ENCODE measurements around the gene MYBL2.

Gene MYBL2

DNA sequence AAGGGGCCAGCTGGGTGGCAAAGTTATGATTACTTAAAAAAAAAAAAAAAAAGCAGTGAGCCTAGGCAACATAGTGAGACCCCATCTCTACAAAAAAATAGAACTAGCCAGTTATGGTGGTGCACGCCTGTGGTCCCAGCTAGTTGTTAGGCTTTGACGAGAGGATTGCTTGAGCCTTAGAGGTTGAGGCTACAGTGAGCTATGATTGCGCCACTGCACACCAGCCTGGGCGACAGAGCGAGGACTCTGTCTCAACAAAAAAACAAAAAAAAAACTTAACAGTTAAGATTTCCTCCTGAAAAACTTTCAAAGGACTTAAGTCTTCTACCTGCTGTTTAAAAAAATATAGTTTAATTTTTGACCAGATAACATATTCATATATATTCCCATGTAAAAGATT lies 57.5 kb downstream of the MYBL2 start:
- no peak for DNase-seq

DNA sequence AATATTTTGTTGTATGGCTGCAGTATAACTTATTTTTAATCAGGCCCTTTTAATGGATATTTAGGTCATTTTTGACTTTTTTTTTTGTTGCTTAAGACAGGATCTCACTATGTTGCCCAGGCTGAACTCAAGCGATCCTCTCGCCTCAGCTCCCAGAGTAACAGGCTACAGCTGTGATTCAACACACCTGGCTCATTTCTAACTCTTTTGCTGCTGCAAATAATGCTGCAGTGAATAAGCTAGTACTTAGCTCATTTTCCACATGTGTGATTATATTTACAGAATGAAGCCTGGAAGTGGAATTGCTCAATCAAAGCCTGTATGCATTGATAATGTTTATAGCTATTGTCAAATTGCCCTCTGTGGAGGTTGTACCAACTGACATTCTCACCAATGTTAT lies 58.8 kb downstream of the MYBL2 start:
- DNase-seq = no peak

DNA sequence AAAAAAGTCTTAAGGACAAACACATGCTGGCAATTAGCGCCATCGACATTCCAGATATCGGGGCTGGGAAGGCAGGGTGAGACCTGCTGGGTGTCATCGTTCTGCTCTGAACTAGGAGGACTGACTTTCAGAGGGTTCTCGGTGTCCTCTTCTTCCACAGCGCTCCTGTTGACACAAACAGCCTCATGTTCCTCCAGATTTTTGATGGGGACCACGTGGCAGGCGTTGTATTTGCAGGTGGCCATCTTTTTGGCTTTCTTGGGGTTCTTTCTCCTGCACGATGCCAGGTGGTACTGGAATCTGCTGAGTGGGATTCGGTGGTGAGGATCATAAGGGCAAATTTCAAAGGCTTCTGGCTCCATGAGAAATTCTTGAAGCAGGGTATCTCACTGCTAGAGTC lies 59.4 kb downstream of the MYBL2 start:
- DNase-seq = no peak

DNA sequence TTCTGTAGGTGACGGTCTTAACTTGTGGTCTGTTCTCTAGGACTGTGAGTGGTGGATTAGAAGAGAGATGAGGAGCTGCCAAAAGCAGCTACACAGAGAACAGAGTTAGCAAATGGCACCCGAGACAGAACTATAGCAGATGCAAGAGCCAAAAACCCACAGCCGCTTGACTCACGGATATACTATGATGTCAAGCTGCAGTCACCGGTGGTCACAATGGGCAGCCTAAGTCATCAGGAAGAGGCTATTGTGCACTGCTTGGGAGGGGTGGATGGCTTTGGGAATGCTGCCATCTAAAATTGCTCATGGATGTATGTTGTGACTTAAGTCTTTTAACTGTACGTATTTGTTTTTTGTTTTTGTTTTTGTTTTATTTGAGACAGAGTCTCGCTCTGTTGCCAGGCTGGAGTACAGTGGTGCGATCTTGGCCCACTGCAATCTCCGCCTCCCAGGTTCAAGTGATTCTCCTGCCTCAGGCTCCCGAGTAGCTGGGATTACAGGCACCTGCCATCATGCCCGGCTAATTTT lies 60.0 kb downstream of the MYBL2 start, which contains the start of gene GTSF1L:
GTSF1L (minus strand) TSS at position 192 of the 528 bp plus-strand sequence. CDS start 308 bp downstream, outside the sequence.
- no peak for DNase-seq

DNA sequence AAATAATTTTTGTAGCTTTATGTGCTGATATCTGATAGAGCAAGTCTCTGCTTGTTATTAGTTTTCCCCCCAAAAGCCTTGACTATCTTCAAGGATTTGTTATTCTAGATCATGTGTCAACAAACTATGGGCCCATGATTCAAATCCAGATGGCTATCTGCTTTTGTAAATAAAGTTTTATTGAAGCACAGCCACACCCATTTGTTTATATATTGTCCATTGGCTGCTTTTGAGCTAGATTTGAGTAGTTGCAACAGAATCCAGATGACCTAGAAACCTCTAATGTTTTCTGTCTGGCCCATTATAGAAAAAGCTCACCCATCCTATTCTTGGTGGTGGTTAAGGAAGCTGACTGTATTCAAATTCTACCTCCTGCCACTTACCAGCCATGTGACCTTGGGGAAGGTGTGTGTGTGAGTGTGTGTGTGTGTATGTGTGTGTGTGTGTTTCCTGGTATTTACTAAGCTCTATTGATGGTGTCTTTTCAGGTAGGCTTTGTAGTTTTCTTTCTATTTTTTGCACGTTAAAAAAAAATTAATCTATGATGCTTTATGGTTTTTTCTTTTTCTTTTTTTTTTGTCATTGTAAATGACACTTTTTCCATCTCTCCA lies 61.2 kb downstream of the MYBL2 start:
- DNase-seq = peak; percentile 18

DNA sequence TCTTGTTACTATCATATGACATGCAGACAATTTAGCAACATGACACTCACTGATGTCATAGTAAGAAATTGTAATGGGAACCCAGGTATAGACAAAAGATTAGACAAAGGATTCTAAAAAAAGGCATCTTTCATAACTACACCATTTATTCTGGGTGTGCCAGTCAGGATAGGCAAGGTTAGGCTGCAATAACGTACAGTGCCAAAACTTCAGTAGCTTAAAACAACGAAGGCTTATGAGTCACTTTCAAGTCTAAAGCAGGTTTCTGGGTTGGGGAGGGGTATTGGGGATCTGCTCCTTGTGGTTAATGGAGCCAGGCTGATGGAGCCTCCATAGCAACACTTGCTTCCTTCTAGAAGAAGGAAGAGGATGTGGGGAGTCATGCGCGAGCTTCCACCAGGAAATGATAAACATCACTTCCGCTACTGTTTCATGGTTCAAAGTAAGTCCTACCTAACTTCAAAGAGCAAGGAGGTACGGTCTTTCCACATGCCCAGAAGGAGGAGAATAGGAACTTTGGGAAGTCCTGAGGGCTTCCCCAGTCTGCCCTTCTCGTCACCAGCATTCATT lies 61.9 kb downstream of the MYBL2 start:
- DNase-seq = no peak

DNA sequence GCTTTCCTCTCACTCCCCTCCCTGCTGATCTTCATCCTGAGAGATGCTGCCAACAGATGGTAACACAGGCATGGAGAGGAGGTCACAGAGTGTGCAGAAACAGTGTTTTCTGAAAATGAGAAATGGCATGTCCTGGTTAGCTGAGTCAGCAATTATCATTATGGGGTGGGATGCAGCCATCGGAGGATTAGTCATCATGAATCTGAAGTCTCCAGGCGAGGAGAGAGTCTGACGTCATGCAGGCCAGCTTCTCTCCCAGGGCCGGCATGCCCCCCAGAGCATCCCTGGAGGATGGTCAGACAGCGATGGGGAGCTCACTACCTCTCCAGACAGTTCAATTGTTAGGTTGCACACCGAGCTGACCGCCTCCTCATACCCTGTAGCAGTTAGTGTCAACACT lies 64.6 kb downstream of the MYBL2 start:
- no peak for DNase-seq

DNA sequence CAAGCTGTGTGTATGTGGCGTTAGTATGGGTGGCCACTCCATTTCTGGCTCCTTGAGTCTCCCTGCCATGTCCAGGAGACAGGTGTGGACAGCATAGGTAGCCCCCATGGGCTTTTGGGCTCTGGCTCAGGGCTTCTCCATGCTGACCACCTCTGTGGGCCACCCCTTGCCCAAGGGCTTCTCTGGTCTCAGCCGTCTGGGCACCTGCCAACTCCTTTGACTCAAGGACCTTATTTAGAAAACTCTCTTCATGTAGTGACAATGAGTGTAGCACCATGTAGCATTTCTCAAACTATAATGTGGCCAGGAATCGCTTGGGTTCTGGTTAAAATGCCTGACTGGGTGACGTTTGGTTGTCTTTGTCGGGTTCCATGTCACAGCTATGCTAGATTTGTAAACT lies 65.0 kb downstream of the MYBL2 start:
- no peak for DNase-seq

DNA sequence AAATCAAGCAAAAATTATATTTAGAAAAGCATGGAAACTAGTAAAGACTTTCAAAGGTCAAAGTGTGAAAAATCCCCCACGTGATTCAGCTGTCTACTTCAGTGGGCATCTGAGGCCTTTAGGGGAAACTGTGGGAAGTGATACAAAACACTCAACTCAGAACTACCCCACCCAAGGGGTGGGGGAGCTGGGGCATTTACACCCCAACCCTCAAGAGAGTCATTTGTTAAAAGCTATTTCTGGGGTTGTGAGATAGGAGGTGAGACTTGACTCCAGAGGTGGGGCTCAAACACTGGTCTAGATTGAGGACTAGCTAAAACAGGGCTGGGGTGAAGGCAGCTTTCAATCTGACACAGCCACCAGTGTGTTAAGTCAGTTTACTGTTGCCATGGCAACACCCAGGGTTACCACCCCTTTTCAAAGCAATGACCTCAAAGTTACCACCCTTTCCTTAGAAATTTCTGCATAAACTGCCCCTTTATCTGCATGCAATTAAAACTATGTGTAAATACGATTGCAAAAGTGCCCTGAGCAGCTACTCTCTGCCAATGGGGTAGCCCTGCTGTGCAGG lies 69.8 kb downstream of the MYBL2 start:
- no peak for DNase-seq

DNA sequence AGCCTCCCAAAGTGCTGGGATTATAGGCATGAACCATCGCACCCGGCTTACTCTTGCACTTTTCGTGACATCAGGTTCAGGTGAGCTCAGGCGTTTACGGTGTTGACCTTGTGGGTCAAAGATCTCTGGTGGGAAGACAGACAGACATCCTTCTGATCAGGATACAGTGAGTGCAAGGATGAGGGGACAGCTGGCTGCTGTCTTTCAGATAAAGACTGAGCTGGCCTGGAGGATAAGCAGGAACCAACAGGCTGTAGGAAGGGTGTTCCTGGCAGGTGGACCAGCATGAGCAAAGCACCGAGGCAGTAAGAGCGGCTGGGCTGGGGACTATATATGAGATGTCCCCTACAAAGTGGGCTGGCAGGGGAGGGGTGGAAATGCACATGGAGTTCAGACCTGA lies 71.0 kb downstream of the MYBL2 start:
- DNase-seq = no peak

DNA sequence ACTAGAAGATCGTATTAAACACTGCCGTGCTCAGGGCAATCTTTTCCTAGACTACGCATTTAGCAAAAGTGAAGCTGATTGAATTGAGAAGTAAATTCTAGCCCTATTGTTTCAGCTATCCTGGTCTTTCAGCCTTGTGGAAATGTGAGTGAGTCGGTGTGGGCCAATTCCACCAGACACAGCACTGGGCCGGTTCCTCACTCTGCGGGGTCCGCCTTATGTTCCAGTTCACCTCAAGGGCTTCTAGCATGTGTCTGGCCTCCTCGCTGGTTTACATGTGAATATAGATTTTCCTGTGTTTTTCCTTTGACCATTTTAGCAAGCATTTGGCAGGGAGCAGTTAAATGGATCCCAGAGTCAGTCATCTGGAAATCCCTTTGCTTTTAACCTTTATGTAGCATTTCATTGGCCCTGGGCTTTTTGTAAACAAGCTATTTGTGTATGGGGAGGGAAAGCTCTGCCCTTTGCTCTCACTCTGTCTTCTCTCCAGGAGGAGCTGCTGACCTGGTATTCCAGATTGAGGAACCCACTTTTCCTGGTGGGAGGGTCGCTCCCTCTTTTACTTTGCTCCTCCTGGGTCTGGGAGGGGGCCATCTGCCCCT lies 72.3 kb downstream of the MYBL2 start:
- DNase-seq = no peak

DNA sequence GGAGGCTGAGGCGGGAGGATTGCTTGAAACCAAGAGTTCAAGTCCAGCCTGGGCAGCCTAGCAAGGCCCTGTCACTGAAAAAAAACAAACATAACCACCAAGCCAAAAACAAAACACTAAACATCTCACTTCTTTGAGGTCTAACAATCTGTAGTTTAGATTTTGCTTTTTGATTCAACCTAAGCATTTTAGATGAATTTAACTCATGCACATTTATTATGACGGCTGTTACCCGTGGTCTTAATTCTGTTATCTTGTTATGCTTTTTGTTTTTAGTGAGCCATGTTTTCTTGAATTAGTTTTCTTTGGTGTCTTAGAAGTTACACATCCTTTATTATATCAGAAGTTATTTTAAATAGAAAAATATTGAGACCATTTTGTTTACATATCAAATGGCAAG lies 73.7 kb downstream of the MYBL2 start:
- DNase-seq = no peak

DNA sequence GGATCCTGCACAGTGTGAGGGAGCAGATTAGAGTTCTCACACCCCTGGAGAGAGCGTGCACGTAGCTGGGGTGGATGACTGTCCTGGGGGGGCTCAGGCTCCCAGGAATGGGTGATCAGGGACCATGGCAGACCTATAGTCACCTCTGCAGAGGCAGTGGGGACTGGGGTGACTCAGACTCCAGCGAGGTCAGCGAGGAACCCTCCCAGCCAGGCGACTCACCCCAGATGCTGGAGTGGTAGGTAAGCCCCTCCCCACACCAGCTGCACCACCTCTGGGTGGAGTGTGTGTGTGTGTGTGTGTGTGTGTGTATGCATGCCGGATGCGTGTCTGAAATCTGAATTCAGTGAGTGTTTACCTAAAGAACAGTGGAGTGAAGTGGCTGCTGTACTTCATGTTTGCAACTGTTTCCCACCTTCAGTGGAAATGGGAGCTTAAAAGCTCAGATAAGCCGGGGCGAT lies 77.3 kb downstream of the MYBL2 start:
- DNase-seq = peak; percentile 16

DNA sequence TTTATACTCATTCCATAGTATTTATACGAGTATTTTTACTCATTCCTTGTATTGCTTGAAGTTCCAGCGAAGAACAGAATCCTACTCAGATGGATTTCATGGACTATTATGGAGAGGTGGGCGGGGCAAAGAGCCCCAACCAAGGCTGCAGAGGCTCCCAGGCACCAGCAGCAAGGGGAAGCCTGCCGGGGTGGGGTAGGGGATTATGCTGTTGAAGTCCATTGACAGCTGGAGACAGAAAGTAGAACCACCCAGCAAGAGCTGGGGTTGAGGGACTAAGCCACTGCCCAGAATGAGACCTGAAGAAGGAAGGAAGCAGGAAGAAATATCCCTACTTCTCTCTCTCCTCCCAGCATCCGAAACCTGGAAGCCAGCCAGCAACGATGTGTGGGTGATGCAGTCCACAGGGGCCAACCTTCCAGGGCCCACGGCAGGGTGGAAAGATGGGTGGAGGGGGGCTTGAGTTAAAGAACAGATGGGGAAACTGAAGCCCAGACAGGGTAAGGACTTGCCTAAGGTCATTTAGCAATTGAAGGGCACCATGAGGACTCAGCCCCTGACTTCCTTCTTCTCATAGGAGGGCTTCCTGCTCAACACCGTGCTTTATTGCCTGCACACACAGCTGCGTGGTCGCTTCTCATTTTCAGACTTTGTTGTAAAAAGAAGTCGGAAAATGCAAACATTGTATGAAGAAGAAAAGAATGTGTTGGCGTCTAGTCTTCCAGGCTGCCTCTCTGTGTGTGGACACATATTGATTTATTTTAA lies 78.2 kb downstream of the MYBL2 start:
- DNase-seq = no peak

DNA sequence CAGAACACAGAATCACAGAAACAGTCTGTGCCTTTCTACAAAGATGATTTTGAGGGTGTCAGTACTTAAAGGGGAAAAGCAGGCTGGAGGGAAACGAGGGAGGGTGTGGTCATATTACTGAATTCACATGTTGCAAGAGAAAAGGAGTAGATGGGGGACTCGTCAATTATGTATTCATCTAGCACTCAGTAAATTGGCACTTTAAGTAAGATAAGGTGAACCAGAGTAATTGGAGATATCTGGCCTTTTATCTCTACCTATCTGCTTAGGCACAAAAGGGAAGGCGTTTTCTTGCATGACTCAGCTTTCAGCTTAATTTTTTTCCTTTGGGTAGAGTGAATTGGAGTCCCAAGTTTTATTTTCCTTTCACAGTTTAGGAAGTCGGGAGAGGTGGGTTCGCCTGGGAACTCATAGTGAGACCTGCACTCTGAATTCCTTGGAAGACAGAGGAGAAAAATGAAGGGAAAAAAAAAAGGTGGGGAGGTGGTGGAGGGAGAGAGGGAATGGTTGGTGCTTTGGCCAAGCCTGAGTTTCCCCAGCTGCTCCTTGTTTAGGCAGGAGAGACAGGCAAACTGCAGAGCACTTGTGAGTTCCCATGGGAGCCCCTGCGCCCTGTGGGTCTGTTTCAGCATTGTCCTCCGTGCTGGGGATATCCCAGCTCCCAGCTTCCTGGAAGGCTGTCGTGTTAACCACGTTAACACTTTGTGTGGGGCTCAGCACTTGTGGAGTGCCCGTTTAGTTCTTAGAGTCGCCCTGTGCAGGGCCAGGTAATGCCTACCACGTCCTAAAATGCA lies 79.6 kb downstream of the MYBL2 start:
- no peak for DNase-seq

DNA sequence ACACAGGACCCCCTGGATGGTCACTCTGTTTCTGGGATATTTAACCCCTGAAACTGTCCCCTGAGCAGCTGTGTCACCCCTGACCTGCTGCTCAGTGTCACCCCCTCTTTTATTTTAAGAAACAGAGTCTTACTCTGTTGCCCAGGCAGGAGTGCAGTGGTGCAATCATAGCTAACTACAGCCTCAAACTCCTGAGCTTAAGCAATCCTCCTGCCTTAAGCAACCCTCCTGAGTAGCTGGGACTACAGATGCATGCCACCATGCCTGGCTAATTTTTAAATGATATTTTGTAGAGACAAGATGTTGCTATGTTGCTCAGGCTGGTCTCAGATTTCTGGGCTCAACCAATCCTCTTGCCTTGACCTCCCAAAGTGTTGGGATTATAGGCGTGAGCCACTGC lies 81.4 kb downstream of the MYBL2 start:
- DNase-seq = no peak

DNA sequence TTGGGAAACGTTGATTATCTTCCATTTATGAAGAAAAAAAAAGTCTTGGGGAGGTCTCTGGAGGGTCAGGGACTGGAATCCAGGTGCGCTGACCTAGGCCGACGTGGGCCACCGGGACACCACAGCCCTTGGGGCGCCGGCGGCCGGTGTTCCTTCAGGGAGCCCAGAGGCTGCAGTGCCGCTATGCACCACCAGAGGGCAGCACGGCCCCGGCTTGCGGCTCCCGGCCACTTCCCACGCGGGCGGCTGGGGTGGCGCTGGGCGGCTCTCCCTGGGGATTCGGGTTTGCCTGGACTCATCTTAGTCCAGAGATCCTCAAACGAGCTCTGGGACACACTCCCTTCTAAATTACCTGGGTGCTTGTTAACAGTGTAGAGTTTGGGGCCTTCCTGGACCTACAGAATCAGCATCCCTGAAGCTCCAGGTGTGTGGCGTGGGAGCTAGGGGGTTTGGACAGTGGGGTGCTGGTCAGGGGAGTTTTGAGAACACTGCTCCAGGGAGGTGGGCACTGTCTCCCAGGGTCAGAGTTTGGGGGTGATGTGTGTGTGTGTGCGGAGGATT lies 82.9 kb downstream of the MYBL2 start:
- peak; percentile 73 for DNase-seq

DNA sequence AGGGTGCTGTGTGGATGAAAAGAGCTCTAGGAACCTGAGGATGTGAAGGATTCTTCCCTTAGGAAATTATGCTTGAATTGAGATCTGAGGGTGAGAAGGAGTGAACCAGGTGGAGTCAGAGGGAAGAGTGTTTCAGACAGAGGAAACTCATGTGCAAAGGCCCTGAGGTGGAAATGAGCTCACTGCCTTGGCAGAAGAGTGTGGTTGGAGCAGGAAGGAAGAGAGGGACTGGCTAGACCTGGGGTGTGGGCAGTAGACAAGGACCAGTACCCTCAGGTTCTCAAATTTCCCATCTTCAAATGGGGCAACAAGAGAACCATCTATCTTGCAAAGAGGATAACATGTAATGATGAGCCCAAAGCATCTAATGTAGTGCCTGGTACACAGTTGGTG lies 83.9 kb downstream of the MYBL2 start:
- DNase-seq = no peak

DNA sequence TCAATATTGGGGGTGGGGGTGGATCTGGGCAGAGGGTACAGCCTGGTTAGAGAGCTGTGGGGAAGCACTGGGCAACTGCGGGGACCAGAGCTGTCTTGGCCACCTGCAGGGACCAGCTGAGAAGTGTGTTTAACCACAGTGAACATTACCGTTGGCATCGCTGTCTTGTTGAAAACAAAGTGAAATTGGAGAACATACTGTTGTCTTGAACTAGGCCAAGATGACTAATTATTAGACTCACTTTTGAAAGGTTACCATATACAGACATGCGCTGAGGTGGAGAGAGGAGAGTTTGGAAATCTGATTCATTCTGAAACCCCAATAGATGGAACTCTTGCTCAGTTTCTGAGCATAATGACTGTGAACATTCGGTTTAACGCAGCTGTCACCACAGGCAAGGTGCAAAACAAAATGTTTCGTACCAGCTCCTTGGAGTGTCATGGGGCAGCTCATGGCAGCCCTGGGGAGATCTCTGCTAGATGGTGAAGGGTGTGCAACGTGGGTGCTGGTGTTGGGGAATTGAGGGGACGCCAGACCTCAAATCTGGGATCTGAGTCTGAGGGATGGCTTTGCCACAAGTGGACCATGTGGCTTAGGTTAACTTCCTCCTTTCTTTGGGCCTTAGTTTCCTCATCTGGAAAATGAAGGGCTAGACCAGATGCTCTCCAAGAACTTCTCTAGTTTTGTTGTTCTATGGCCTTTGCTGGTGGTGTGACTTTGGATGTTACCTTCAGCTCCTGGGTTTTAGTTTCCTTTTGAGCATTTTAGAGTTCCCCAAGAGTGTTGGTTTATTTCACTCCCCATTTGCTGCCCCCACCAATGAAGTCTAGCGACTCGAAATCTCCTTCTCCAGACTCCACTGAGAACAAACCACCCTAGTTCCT lies 84.5 kb downstream of the MYBL2 start:
- peak; percentile 46 for DNase-seq

DNA sequence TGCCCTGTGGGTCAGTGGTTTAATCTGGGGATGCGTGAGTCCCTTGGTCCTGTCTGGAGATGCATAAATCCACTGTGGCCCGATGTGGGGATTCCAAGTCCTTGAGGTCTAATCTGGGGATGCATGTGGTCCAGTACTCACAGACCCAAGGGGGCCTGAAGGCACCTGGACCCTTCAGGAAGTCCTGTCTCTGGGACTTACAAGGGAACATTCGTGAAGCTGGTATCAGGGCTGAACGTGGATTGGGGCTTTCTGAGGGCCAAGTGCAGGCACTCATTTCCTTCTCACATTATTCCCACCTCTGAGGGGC lies 85.1 kb downstream of the MYBL2 start:
- no peak for DNase-seq

All from RPMI8226 (cell line).